ENCODE data around the gene TTC21B.

TTC21B gene

DNA sequence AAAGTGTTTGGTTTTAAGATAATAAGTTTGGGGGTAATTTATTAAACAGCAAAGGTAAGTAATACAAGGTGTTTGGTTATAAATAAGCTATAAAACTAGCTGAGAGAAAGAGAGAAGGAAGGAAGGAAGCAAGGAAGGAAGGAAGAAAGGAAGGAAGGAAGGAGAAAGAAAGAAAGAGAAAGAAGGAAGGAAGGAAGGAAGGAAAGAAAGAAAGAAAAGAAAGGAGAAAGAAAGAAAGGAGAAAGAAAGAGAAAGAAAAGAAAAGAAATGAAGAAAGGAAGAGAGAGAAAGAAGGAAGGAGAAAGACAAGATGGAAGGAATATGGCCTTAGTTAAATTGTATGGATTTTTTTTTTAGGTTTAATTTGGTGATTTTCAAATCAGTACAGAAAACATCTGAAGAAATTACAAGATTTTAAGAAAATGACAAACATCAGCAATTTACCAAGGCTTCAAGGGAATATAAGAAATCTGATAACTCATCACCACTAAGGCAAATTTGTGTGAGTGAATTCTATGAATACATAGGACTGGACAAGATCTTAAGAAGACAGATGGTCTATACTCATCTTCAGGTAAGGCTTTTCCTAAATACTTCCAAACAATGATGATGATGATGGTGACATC is 113.1 kb downstream of the TTC21B start:
- DNase-seq (ENCODE audit: insufficient read length, low spot score) (no peak), FAIRE-seq (no peak)

DNA sequence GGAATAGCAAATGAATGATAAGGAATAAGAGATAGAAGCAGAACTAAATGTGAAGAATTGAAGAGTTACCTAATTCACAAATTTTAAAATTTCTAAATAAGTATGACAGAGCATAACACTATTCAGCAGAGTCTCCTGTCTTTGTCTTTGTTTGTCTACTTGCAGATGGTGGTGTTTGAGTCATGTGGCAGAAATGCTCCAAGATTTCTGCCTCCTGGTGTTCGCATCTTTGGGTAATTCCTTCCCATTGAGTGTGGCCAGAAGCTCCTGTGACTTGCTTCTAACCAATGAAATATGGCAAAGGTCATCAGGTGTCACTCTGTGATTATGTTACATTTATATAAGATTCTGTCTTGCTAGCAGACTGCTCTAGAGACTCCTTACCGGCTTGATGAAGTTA is 114.0 kb downstream of the TTC21B start:
- DNase-seq (ENCODE audit: insufficient read length, low spot score) (no peak), FAIRE-seq (no peak)

DNA sequence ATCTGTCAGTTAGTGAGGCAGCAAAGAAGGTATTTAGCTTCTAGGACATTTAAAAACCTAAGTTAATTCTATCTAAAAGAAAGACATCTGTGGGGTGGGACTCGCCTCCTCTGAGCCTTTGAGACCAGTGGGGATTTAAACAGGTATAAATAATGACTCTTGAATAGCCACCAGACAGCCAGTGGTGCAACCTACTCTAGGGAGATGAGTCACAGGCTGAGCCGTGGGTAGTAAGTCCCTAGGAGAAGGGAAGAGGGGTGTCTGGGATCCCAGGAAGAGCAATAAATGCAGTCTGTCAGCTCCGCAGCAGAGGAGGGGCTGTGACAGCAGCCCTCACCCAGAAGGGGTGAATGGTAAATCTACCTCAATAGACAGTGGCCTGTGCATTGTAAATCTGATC is 116.5 kb downstream of the TTC21B start:
- DNase-seq (ENCODE audit: insufficient read length, low spot score) (no peak), FAIRE-seq (no peak)

GRCh38 chr2:165835363-165835762 is 118.2 kb downstream of the TTC21B start:
- DNase-seq (ENCODE audit: insufficient read length, low spot score) (no peak), FAIRE-seq (no peak)

DNA sequence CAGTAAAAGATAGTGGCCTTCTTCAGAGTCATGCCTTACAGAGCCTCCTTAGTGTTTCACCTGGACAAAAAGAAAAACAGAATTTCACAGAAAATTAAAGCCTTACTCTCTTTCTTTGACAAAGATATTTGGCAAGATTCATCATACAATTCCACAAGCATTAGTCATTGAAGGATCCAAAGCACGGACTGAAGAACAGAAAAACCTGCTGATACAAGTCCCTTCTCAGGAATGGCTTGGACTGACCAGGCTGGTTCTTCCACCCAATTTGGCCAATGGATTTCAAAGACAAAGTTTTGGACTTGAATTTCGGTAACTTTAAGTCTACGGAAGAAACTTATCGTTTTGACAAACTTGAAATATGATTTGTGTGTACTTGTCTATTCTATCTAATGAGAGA is 120.4 kb downstream of the TTC21B start:
- FAIRE-seq (no peak), DNase-seq (ENCODE audit: insufficient read length, low spot score) (no peak)

- no peak for FAIRE-seq
- no peak for DNase-seq (ENCODE audit: insufficient read length, low spot score)
Observed at GRCh38 chr2:165827921-165828276, 125.7 kb downstream of the TTC21B start.

DNA sequence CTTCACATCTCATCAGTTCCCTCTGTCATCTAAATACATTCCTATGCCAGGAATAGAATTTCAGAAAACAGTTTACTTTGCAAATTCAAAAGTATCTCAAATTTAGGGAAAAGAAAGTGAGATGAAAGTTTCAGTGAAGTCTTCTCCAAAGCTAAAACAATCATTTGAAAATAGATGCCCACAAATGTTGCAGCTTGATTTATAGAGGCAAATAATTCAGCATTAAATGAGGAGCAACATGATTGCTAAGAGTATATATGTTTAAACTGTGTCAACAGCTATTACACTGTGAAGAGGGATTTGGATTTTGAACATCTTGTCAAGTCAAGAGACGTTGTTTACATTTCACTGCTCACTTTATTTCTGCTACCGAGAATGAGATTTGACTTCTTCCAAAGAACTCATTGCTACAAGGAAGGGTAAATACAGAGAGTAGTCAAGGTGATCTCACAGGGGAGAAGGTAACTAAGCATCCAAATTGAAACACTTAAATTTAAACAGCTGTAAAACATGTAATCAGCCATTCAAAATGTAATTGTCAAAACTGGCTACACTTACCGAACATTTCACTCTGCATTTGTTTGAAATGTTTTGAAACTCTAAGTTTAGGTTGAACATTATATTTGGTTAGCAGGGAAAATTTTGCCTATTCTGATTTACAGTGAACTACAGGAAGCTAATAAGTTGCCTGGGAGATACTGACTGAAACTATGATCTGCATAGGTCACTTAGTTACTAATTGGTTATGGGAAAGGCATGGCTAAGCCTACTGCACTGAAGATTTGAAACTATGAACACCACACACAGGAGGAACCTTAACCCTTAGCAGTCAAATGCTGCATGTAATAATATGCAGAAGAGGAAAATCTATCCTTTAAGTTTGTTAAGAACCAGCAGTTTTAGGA is 126.3 kb downstream of the TTC21B start:
- FAIRE-seq (peak; percentile 8), DNase-seq (ENCODE audit: insufficient read length, low spot score) (no peak)

DNA sequence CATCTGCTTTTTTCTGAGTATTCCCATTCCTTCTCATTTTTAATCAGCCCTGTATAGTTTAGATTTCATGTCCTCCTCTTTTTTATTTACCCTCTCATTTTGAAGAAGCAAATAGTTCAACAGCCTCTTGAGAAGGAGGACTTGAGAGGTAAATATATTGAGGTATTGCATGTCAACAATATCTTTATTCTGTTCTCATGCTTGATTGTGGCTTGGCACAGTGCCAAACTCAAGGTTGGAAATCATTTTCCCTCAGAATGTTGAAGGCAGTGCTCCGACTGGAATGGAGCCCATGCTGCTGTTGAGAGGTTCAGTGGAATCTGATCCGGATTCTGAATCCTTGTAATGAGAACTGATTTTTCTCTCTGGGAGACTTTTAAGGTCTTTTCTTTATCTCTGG is 128.5 kb downstream of the TTC21B start:
- DNase-seq (ENCODE audit: insufficient read length, low spot score) (no peak), FAIRE-seq (no peak)
